Body of pancreas (tissue), 4 donors: ENCODE results near the gene CD52.
"Not testable (repeated sequence)": the region's sequence is repeated elsewhere in the genome, so short reads cannot be mapped to it uniquely, and the experiment has no call there.

Experiments
- CTCF ChIP-seq, 7 experiments: fragments of 450-650 bp in 4 of 7; fragments of 200-600 bp in 3 of 7; sonication (generic) in 3 of 7; IDR thresholded peaks; one replicate each; pipeline ENCODE4 v1.5.1; 2016 to 2019; ENCODE audit warnings: antibody characterized with exemption in 7 of 7
- POLR2A ChIP-seq, 3 donors: fragments of 450-650 bp; IDR thresholded peaks; one replicate each; pipeline ENCODE4 v1.6.1; 2016; ENCODE audit warnings: antibody characterized with exemption in 3 of 3, mild to moderate bottlenecking in 2 of 3

GRCh38 chr1:26307966-26308899 is 9.5 kb upstream of the CD52 start:
- TF ChIP-seq POLR2A, CTCF (IDR thresholded peaks at IDR 0.05): not testable (repeated sequence)
